NCI-H2081 (cell line): ENCODE data around the gene MAP2K1.
"Not testable (repeated sequence)": the region's sequence is repeated elsewhere in the genome, so short reads cannot be mapped to it uniquely, and the experiment has no call there.

Experiments used
- DNase-seq, 2 experiments: peaks; one replicate each; lab custom pipeline; 2025; lab: John Stamatoyannopoulos, UW

Gene MAP2K1

GRCh38 chr15:66476535-66476934, 89.8 kb downstream of the MAP2K1 start:
- DNase-seq = no peak

- DNase-seq = no peak
Observed at GRCh38 chr15:66477011-66477410, 90.3 kb downstream of the MAP2K1 start.

- no peak for DNase-seq
Observed at GRCh38 chr15:66480267-66480666, 93.6 kb downstream of the MAP2K1 start.

GRCh38 chr15:66481107-66481856, 94.6 kb downstream of the MAP2K1 start:
- no peak for DNase-seq

GRCh38 chr15:66482539-66482938, 95.8 kb downstream of the MAP2K1 start:
- no peak for DNase-seq

- DNase-seq = peak; percentile 13 to 78
Observed at GRCh38 chr15:66483131-66483566, 96.4 kb downstream of the MAP2K1 start.

- DNase-seq = peak; percentile 16 to 75
Observed at GRCh38 chr15:66484539-66485112, 97.9 kb downstream of the MAP2K1 start.

GRCh38 chr15:66486887-66487286, 100.2 kb downstream of the MAP2K1 start:
- no peak for DNase-seq

- no peak for DNase-seq
Observed at GRCh38 chr15:66488525-66488924, 101.8 kb downstream of the MAP2K1 start.

- no peak for DNase-seq
Observed at GRCh38 chr15:66489179-66489791, 102.6 kb downstream of the MAP2K1 start.

- no peak for DNase-seq
Observed at GRCh38 chr15:66491846-66492245, 105.1 kb downstream of the MAP2K1 start.

GRCh38 chr15:66494262-66494661, 107.5 kb downstream of the MAP2K1 start:
- no peak for DNase-seq

GRCh38 chr15:66496951-66497501, 110.3 kb downstream of the MAP2K1 start:
- DNase-seq = peak; percentile 29 to 38

GRCh38 chr15:66497502-66498455, 111.1 kb downstream of the MAP2K1 start, which contains the start of gene SNAPC5:
TSS of gene SNAPC5 (minus strand) at chr15:66497762. CDS start at chr15:66497731, 31 bp downstream.
- DNase-seq = peak; percentile 95

- DNase-seq = peak; percentile 26 to 31
Observed at GRCh38 chr15:66498501-66499386, 112.0 kb downstream of the MAP2K1 start.

GRCh38 chr15:66500346-66500745, 113.6 kb downstream of the MAP2K1 start:
- not testable (repeated sequence) for DNase-seq

- no peak for DNase-seq
Observed at GRCh38 chr15:66502491-66502890, 115.8 kb downstream of the MAP2K1 start.

- not testable (repeated sequence) for DNase-seq
Observed at GRCh38 chr15:66503041-66503648, 116.4 kb downstream of the MAP2K1 start.

- DNase-seq = no peak
Observed at GRCh38 chr15:66503780-66504562, 117.3 kb downstream of the MAP2K1 start.
